Neutrophil (primary cell): ENCODE measurements around the gene DIAPH1.

Experiments used
- H3K27ac ChIP-seq: fragments of 200-600 bp; sonication (generic); 2 replicates; pipeline ENCODE4 v1.5.1; 2016; ENCODE audit warnings: mild to moderate bottlenecking, moderate library complexity
- H3K27me3 ChIP-seq: fragments of 200-600 bp; sonication (generic); 2 replicates; pipeline ENCODE4 v1.6.0; 2016; ENCODE audit warnings: mild to moderate bottlenecking
- H3K36me3 ChIP-seq: fragments of 200-600 bp; sonication (generic); 2 replicates; pipeline ENCODE4 v1.5.1; 2017
- H3K4me1 ChIP-seq, 2 experiments: fragments of 200-600 bp in 1 of 2; sonication (generic) in 1 of 2; 1 replicate in 1 of 2; 2 replicates in 1 of 2; pipeline versions ENCODE4 v1.5.1 to v1.6.1; 2013 to 2016; ENCODE audit warnings: low read depth in 1 of 2, low read length in 1 of 2, mild to moderate bottlenecking in 1 of 2, moderate library complexity in 1 of 2; ENCODE audit not compliant: control insufficient read depth in 1 of 2, insufficient read depth in 1 of 2
- H3K4me3 ChIP-seq, 2 experiments: fragments of 200-600 bp in 1 of 2; sonication (generic) in 1 of 2; 1 replicate in 1 of 2; 2 replicates in 1 of 2; pipeline ENCODE4 v1.5.1; 2013 to 2016; ENCODE audit warnings: low read depth in 1 of 2, low read length in 1 of 2, mild to moderate bottlenecking in 1 of 2, moderate library complexity in 1 of 2
- H3K9me3 ChIP-seq: fragments of 200-600 bp; sonication (generic); 2 replicates; pipeline ENCODE4 v1.5.1; 2016
- TF ChIP-seq, protein P1 (sequence below): fragments of 200-600 bp; sonication (generic); IDR thresholded peaks from 2 replicates; pipeline ENCODE4 v1.5.1; 2016; ENCODE audit warnings: antibody characterized with exemption

The DIAPH1 gene

GRCh38 chr5:141484310-141484640 lies 134.5 kb downstream of the DIAPH1 start:
- Histone ChIP-seq H3K4me3 (no peak overlapping the region), H3K4me1 (no peaks in the 10 kb centered on the region), H3K36me3 (no peaks in the 10 kb centered on the region), H3K27ac (no peak overlapping the region), H3K9me3 (no peaks in the 10 kb centered on the region), H3K27me3 (peaks cover 100% of the 10 kb centered on the region)
- TF ChIP-seq, protein P1, sequence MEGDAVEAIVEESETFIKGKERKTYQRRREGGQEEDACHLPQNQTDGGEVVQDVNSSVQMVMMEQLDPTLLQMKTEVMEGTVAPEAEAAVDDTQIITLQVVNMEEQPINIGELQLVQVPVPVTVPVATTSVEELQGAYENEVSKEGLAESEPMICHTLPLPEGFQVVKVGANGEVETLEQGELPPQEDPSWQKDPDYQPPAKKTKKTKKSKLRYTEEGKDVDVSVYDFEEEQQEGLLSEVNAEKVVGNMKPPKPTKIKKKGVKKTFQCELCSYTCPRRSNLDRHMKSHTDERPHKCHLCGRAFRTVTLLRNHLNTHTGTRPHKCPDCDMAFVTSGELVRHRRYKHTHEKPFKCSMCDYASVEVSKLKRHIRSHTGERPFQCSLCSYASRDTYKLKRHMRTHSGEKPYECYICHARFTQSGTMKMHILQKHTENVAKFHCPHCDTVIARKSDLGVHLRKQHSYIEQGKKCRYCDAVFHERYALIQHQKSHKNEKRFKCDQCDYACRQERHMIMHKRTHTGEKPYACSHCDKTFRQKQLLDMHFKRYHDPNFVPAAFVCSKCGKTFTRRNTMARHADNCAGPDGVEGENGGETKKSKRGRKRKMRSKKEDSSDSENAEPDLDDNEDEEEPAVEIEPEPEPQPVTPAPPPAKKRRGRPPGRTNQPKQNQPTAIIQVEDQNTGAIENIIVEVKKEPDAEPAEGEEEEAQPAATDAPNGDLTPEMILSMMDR, result no peak

- no peaks in the 10 kb centered on the region for H3K9me3 ChIP-seq
- H3K27ac ChIP-seq, result no peak overlapping the region
- TF ChIP-seq, protein P1, result no peak
- H3K27me3 ChIP-seq, result peaks cover 100% of the 10 kb centered on the region
- H3K4me3 ChIP-seq, result no peak overlapping the region
- no peaks in the 10 kb centered on the region for H3K4me1 ChIP-seq
- H3K36me3 ChIP-seq, result no peaks in the 10 kb centered on the region
These were observed 134.9 kb downstream of the DIAPH1 start for GRCh38 chr5:141483902-141484301.

DNA sequence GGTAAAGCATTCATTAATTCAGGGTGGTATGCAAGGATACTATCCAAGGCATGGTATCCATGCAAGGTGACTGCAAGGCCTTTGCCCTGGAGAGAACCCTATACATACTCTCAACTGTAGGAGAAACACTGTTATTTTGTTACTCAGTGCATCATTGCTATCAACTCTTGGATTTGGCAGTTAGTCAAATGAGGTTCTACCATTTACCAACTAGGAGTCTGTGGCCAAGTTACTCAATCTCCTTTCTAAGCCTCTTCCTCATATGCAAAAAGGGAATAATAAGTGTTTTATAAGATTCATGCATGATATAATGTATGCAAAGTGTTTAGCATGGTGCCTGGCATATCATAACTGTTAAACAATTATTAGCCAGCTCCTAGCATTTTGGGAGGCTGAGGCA lies 139.0 kb downstream of the DIAPH1 start:
- H3K9me3 ChIP-seq, result no peaks in the 10 kb centered on the region
- H3K4me1 ChIP-seq, result peaks cover 16 to 17% of the 10 kb centered on the region in 2 experiments
- H3K27ac ChIP-seq, result no peak overlapping the region
- H3K4me3 ChIP-seq, result no peak overlapping the region
- H3K36me3 ChIP-seq, result no peaks in the 10 kb centered on the region
- TF ChIP-seq, protein P1, result no peak
- H3K27me3 ChIP-seq, result peaks cover 100% of the 10 kb centered on the region

DNA sequence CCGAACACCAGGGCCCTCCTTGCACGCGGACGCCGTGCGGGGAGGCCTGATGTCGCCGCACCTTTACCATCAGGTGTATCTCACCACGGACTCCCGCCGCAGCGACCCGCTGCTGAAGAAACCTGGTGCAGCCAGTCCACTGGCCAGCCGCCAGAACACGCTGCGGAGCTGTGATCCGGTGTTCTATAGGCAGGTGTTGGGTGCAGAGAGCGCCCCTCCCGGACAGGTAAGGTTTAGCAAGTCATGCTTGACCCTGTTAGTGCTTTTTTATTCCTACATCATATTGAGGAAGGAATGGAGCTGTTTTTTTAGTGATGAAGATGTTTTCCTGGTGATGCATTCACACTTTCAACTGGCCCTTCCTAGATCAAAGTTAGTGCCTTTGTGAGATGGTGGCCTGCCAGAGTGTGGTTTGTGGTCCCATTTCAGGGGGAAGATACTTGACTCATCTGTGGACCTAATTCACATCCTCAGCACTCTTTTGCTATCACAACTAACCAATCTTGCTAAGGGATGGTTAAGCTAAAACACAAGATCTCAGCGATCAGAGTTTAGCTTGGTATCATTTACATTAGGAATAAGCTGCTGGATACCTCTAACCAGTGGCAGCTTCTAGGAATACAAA lies 140.4 kb downstream of the DIAPH1 start:
- Histone ChIP-seq H3K4me3 (no peak overlapping the region), H3K4me1 (peaks cover 16 to 17% of the 10 kb centered on the region in 2 experiments), H3K27ac (no peak overlapping the region), H3K36me3 (no peaks in the 10 kb centered on the region), H3K27me3 (peaks cover 100% of the 10 kb centered on the region), H3K9me3 (no peaks in the 10 kb centered on the region)
- TF ChIP-seq, protein P1, result no peak

- Histone ChIP-seq H3K27ac (no peak overlapping the region), H3K9me3 (no peaks in the 10 kb centered on the region), H3K36me3 (no peaks in the 10 kb centered on the region), H3K4me1 (peaks cover 16 to 17% of the 10 kb centered on the region in 2 experiments), H3K27me3 (peaks cover 100% of the 10 kb centered on the region), H3K4me3 (no peak overlapping the region)
- TF ChIP-seq, protein P1, result no peak
These were observed 141.0 kb downstream of the DIAPH1 start for GRCh38 chr5:141477815-141478214.
